Psoas muscle (tissue), 8 donors: Measurements from ENCODE around the gene DNASE1L3. TPM values are rescaled to one million over a fixed set of nuclear protein-coding genes. Genes with fewer than 3 reads are reported as not detected.

Experiments
- ATAC-seq, 4 donors: fragments of 200-7000 bp; cut with Tn5 transposase; one replicate each; pipeline ENCODE4 v1.9.1; 2020; ENCODE audit warnings: moderate library complexity in 3 of 4, mild to moderate bottlenecking in 2 of 4
- DNase-seq, 2 donors: peaks; one replicate each; pipeline ENCODE4 v3.0.0-alpha.2; 2020
- H3K27ac ChIP-seq: fragments of 200-600 bp; one replicate; pipeline ENCODE4 v1.8.0; 2022
- H3K27me3 ChIP-seq, 3 donors: fragments of 200-600 bp in 1 of 3; one replicate each; pipeline versions ENCODE4 v1.6.1 to v1.8.0; 2013 to 2022; ENCODE audit warnings: low read length in 2 of 3, mild to moderate bottlenecking in 2 of 3, moderate library complexity in 1 of 3; ENCODE audit not compliant: insufficient read depth in 3 of 3
- H3K36me3 ChIP-seq, 2 donors: fragments of 200-600 bp in 1 of 2; one replicate each; pipeline versions ENCODE4 v1.6.1 to v1.8.0; 2013 to 2022; ENCODE audit warnings: low read depth in 1 of 2, mild to moderate bottlenecking in 1 of 2, moderate library complexity in 1 of 2; ENCODE audit not compliant: insufficient read depth in 1 of 2
- H3K4me1 ChIP-seq: fragments of 200-600 bp; one replicate; pipeline ENCODE4 v1.8.0; 2022
- H3K4me3 ChIP-seq: fragments of 200-600 bp; one replicate; pipeline ENCODE4 v1.8.0; 2022; ENCODE audit warnings: mild to moderate bottlenecking
- H3K9me3 ChIP-seq: fragments of 200-600 bp; one replicate; pipeline ENCODE4 v1.8.0; 2022
- WGBS, 3 donors: extraction: QIAGEN DNeasy Blood & Tissue Kit; methylation state at CpG; one replicate each; pipeline versions ENCODE4 v1.1.6 to v1.1.7; 2013; 5-methylcytosine and 5-hydroxymethylcytosine counted together
- intact Hi-C, 2 donors: fragments of 100-400 bp; cut with DNase I; formaldehyde crosslinking; loops; one replicate each; pipeline versions ENCODE4 v1.11.0 to v1.14.2; 2022
- polyA plus RNA-seq, 3 donors: library from polyadenylated mRNA; stranded (reverse); fragments of 200-250 nt; gene quantifications; one replicate each; pipeline ENCODE4 v1.2.3, GENCODE V29; 2013
- total RNA-seq, 4 donors: library from RNA; stranded (reverse); fragmentation: NEBNext Ultra II Directional in 2 of 4; extraction: Animal tissue kit (Norgen Biotek cat#: 25700) in 2 of 4; gene quantifications; one replicate each; pipeline versions ENCODE4 v1.2.1 to v1.2.4, GENCODE V29; 2021 to 2023
- TF ChIP-seq, protein P1 (sequence below): fragments of 200-600 bp; IDR thresholded peaks from one replicate; pipeline ENCODE4 v1.8.0; 2022; ENCODE audit warnings: antibody characterized with exemption
- donor health status: healthy with polysubstance abuse.
- donor health status: DM: no; HTN: no; CAD: no; lungs with moderate emphysema.
- donor health status: Bipolar disorder and iron deficiency.
- donor health status: healthy.
- donor health status: DM: yes; HTN: yes; CAD: no.
- donor health status: DM: no; HTN: no; CAD: no.
- donor health status: DM: no; HTN: no; CAD: no.
- donor health status: DM: yes; HTN: yes; CAD: no.

Gene DNASE1L3
- total and polyA plus RNA-seq, 7 donors: 0.18 to 1.4 (median 0.73) TPM

DNA sequence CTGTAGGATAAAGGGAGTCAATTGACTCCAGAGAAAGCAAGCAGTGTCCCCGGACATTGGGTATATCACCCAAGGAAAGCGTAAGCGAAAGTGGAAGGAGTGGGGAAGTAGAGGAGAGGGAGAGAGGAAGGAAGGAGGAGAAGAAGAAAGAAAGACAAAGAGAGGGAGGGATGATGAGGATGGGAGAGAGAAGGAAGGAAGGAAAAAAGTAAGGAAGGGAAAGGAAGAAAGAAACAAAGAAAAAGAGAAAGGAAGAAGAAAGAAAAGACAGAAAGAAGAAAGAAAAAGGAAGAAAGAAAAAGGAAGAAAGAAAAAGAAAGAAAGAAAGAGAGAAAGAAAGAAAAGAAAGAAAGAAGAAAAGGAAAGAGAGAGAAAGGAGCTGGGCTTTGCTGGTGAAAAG is 839 bp downstream of the DNASE1L3 start:
- Histone ChIP-seq H3K9me3 (no peaks in the 10 kb centered on the region), H3K4me3 (no peak overlapping the region), H3K36me3 (no peaks in the 10 kb centered on the region), H3K4me1 (no peaks in the 10 kb centered on the region), H3K27ac (no peak overlapping the region), H3K27me3 (no peaks in the 10 kb centered on the region)
- TF ChIP-seq, protein P1, sequence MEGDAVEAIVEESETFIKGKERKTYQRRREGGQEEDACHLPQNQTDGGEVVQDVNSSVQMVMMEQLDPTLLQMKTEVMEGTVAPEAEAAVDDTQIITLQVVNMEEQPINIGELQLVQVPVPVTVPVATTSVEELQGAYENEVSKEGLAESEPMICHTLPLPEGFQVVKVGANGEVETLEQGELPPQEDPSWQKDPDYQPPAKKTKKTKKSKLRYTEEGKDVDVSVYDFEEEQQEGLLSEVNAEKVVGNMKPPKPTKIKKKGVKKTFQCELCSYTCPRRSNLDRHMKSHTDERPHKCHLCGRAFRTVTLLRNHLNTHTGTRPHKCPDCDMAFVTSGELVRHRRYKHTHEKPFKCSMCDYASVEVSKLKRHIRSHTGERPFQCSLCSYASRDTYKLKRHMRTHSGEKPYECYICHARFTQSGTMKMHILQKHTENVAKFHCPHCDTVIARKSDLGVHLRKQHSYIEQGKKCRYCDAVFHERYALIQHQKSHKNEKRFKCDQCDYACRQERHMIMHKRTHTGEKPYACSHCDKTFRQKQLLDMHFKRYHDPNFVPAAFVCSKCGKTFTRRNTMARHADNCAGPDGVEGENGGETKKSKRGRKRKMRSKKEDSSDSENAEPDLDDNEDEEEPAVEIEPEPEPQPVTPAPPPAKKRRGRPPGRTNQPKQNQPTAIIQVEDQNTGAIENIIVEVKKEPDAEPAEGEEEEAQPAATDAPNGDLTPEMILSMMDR: no peak
- intact Hi-C loops: no loop called here
- no peak for DNase-seq
- WGBS, 3 donors: 73 to 88% (median 77%) methylated on average over 3 of the region's 3 CpGs
- ATAC-seq: no peak

DNA sequence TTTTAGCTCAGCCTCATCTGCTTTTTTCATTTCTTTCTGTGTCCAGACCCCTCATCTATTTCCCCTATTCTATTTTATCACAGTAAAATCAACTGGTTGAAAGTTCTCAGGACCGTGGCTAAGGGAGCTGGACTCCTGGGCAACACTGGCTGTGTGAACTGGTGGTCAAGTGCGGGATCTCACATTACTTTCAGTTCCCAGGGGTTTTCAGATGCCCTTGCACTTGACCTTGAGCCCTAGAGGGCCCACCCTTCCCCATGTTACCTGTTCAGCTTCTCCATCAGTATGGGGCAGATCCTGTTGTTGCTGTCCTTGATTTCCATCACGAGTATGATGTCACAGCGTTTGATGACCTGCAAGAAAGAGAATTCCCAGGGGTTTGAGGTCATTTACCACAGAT is 2.8 kb downstream of the DNASE1L3 start:
- ATAC-seq: no peak
- 79 to 81% (median 81%) methylated on average over 4 of the region's 4 CpGs for WGBS, 3 donors
- intact Hi-C loops: no loop called here

DNA sequence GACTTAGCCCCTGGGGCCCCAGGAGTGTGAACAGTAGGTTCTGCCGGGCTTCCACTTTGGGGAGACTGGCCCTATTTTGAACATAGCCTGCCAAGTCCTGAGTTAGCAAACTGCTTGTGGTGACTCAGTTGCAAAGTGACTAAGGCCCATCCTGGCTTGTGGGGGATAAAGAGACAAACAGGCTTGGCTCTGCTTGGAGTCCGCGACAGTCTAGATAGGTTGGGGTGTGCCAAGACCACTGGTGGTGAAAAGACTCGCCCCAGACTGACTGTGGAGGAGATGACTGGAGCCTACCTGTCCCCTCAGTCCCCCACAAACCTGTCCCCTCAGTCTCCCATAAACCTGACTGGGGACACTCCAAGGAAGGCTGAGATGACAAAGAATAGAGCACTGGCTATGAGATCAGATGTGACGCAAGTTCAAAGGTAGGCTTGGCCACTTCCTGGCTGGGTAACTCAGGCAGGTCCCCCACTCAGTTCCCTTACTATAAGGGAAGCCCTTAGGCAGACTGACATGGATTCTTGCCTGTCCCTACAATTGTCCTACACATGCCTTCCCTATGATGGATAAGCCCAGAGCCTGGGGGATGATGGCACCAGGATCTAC is 4.3 kb downstream of the DNASE1L3 start:
- Histone ChIP-seq H3K9me3 (no peaks in the 10 kb centered on the region), H3K4me3 (no peak overlapping the region), H3K27me3 (no peaks in the 10 kb centered on the region), H3K27ac (no peak overlapping the region), H3K4me1 (no peaks in the 10 kb centered on the region), H3K36me3 (no peaks in the 10 kb centered on the region)
- WGBS, 3 donors: 78 to 82% (median 79%) methylated on average over 5 of the region's 5 CpGs
- DNase-seq (no peak), ATAC-seq (no peak)
- TF ChIP-seq, protein P1: no peak
- intact Hi-C loops: no loop called here

More for the DNA sequence above, 2.8 kb downstream of the DNASE1L3 start:
- Histone ChIP-seq H3K4me3 (no peak overlapping the region), H3K36me3 (no peaks in the 10 kb centered on the region), H3K9me3 (no peaks in the 10 kb centered on the region), H3K27me3 (no peaks in the 10 kb centered on the region), H3K27ac (no peak overlapping the region), H3K4me1 (no peaks in the 10 kb centered on the region)
- TF ChIP-seq, protein P1: no peak
- no peak for DNase-seq

DNA sequence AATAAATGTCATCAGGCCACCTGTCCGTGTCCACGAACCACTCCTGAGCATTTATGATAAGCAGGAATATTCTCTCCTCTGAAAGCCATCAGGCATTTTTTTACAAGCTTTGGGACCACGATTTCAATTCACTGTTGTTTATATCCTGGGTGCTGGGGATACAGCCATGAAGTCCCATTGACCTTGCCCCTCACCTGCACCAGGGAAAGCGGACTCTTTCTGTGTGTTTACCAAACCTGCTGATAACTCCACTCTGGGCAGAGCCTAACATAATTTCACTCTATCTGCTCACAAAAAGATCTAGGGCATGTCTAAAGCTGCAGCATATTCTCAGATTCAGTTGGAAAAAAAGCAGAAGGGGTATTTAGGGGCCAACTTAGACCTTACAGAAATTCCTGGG is 4.8 kb downstream of the DNASE1L3 start:
- Histone ChIP-seq H3K9me3 (no peaks in the 10 kb centered on the region), H3K27me3 (no peaks in the 10 kb centered on the region), H3K36me3 (no peaks in the 10 kb centered on the region), H3K27ac (no peak overlapping the region), H3K4me3 (no peak overlapping the region), H3K4me1 (no peaks in the 10 kb centered on the region)
- intact Hi-C loops: no loop called here
- 79 to 82% (median 81%) methylated on average over 4 of the region's 4 CpGs for WGBS, 3 donors
- ATAC-seq (no peak), DNase-seq (no peak)
- TF ChIP-seq, protein P1: no peak

DNA sequence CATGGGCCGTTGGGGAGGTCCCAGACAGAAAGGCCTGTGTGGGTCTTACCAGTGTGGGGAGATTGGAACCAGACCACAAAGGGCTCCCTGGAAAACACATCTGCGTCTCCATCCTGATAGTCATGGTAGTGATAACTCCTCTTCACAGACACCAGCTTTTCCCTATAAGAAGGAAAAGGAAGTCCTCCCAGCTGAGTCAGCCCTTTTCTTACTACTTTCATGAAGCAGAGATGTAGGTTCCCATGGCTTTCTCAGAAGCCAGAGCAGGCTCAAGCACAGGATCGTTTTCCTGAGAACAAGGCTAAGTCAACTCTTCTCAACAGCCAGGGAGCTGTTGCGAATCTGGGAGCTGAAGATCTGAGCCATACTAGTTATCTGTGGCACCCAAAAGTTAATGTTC is 6.1 kb downstream of the DNASE1L3 start:
- intact Hi-C loops: no loop called here
- H3K27ac ChIP-seq: no peak overlapping the region
- H3K4me1 ChIP-seq: no peaks in the 10 kb centered on the region
- no peaks in the 10 kb centered on the region for H3K9me3 ChIP-seq
- DNase-seq: no peak
- 89 to 91% (median 90%) methylated on average over 4 of the region's 4 CpGs for WGBS, 3 donors
- TF ChIP-seq, protein P1: no peak
- H3K4me3 ChIP-seq: no peak overlapping the region
- no peaks in the 10 kb centered on the region for H3K27me3 ChIP-seq
- H3K36me3 ChIP-seq: no peaks in the 10 kb centered on the region
- no peak for ATAC-seq
